Adrenal gland (tissue), 12 donors: ENCODE measurements around the gene ACE. TPM values are rescaled to one million over a fixed set of nuclear protein-coding genes. Genes with fewer than 3 reads are reported as not detected.

ENCODE experiments used
- DNase-seq, 7 donors: peaks; one replicate each; pipeline ENCODE4 v3.0.0-alpha.2; 2019 to 2020
- H3K27ac ChIP-seq, 5 donors: fragments of 200-600 bp; sonication (generic) in 4 of 5; 1 replicate in 3 of 5; 2 replicates in 2 of 5; pipeline versions ENCODE4 v1.5.1 to v1.8.0; 2016 to 2020; ENCODE audit warnings: mild to moderate bottlenecking in 1 of 5
- H3K27me3 ChIP-seq: fragments of 200-600 bp; 2 replicates; pipeline ENCODE4 v1.8.0; 2021
- H3K36me3 ChIP-seq, 2 donors: fragments of 200-600 bp; replicated peaks in 1 of 2; 1 replicate in 1 of 2; 2 replicates in 1 of 2; pipeline versions ENCODE4 v1.5.1 to v1.8.0; 2018 to 2022
- H3K4me1 ChIP-seq, 2 donors: fragments of 200-600 bp; replicated peaks in 1 of 2; 1 replicate in 1 of 2; 2 replicates in 1 of 2; pipeline versions ENCODE4 v1.5.1 to v1.8.0; 2018 to 2021
- H3K4me3 ChIP-seq, 4 donors: fragments of 200-600 bp; sonication (generic) in 3 of 4; one replicate each; pipeline ENCODE4 v1.5.1; 2016 to 2018
- H3K9me3 ChIP-seq, 3 donors: fragments of 200-600 bp; sonication (generic) in 1 of 3; replicated peaks in 1 of 3; 1 replicate in 2 of 3; 2 replicates in 1 of 3; pipeline versions ENCODE4 v1.5.1 to v1.8.0; 2016 to 2021
- POLR2A ChIP-seq, 2 donors: fragments of 450-650 bp; IDR thresholded peaks; one replicate each; pipeline ENCODE4 v1.6.1; 2017; ENCODE audit warnings: antibody characterized with exemption in 2 of 2, mild to moderate bottlenecking in 2 of 2, moderate library complexity in 1 of 2
- WGBS, 4 donors: extraction: QIAGEN DNeasy Blood & Tissue Kit in 2 of 4; methylation state at CpG; one replicate each; pipeline versions ENCODE4 v1.1.5 to v1.1.7; 2013 to 2017; 5-methylcytosine and 5-hydroxymethylcytosine counted together
- intact Hi-C, 2 donors: fragments of 100-400 bp; cut with DNase I; formaldehyde crosslinking; loops; one replicate each; pipeline versions ENCODE4 v1.14.1 to v1.15.0; 2022 to 2023
- polyA plus RNA-seq, 3 donors: library from polyadenylated mRNA; stranded (reverse); fragments of 200-250 nt in 2 of 3; fragments of 350-450 nt in 1 of 3; fragmentation: Illumina TruSeq in 1 of 3; extraction: RNeasy Lipid Tissue Mini Kit (QIAGEN cat#74804) in 1 of 3; gene quantifications; one replicate each; pipeline ENCODE4 v1.2.3, GENCODE V29; 2013 to 2014
- total RNA-seq, 9 donors: library from RNA; depleted of rRNA in 4 of 9; stranded (reverse); fragments of >200 nt in 4 of 9; fragments of 120-200 nt in 1 of 9; fragmentation: NEBNext Ultra II Directional in 1 of 9; extraction: Animal tissue kit (Norgen Biotek cat#: 25700) in 1 of 9; gene quantifications; one replicate each; pipeline versions ENCODE4 v1.1.0 to v1.2.4, GENCODE V29; 2013 to 2023
- TF ChIP-seq, protein P1 (sequence below), 6 experiments: fragments of 450-650 bp in 4 of 6; fragments of 200-600 bp in 2 of 6; sonication (generic) in 1 of 6; IDR thresholded peaks; 1 replicate in 5 of 6; 2 replicates in 1 of 6; pipeline versions ENCODE4 v1.5.1 to v1.8.0; 2016 to 2021; ENCODE audit warnings: antibody characterized with exemption in 6 of 6, mild to moderate bottlenecking in 2 of 6, moderate library complexity in 1 of 6
- donor health status: healthy with polysubstance abuse.
- donor health status: Bipolar disorder and iron deficiency.
- donor health status: DM: yes; HTN: yes; CAD: no.
- donor health status: DM: no; HTN: no; CAD: no.
- donor health status: DM: no; HTN: no; CAD: no.
- donor health status: DM: yes; HTN: yes; CAD: no.

The ACE gene
- total and polyA plus RNA-seq, 12 donors: 0.55 to 49.7 (median 12.2) TPM

DNA sequence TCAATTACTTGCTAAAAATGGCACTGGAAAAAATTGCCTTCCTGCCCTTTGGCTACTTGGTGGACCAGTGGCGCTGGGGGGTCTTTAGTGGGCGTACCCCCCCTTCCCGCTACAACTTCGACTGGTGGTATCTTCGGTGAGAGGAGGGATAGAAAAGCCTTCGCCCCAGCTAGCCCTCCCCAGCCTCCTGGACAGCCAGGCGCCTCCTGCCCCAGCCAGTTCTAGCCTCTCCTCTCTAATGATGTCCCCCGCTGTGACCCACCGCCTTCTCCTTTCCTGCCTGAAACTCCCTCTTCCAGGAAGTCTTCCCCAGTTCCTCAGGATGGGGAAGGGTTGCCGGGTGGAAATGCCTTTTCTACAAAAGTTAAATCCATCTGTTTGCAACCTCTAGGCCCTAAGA, 6.2 kb downstream of the ACE start:
- H3K4me1 ChIP-seq: peaks cover under 1 to 9% of the 10 kb centered on the region in 2 donors
- no peak overlapping the region for H3K27ac ChIP-seq
- no peaks in the 10 kb centered on the region for H3K36me3 ChIP-seq
- intact Hi-C loops: loop anchor here in 1 of 2 donors (10.0 kb wide), 1 partner anchor 132 kb away; no protein-coding TSS in a partner anchor
- WGBS, 4 donors: 78 to 83% (median 79%) methylated on average over 10 of the region's 10 CpGs
- H3K27me3 ChIP-seq: no peaks in the 10 kb centered on the region
- no peak for DNase-seq
- H3K9me3 ChIP-seq: no peaks in the 10 kb centered on the region
- no peak overlapping the region for H3K4me3 ChIP-seq
- TF ChIP-seq, protein P1, sequence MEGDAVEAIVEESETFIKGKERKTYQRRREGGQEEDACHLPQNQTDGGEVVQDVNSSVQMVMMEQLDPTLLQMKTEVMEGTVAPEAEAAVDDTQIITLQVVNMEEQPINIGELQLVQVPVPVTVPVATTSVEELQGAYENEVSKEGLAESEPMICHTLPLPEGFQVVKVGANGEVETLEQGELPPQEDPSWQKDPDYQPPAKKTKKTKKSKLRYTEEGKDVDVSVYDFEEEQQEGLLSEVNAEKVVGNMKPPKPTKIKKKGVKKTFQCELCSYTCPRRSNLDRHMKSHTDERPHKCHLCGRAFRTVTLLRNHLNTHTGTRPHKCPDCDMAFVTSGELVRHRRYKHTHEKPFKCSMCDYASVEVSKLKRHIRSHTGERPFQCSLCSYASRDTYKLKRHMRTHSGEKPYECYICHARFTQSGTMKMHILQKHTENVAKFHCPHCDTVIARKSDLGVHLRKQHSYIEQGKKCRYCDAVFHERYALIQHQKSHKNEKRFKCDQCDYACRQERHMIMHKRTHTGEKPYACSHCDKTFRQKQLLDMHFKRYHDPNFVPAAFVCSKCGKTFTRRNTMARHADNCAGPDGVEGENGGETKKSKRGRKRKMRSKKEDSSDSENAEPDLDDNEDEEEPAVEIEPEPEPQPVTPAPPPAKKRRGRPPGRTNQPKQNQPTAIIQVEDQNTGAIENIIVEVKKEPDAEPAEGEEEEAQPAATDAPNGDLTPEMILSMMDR (IDR thresholded peaks at IDR 0.05): no peak
- TF ChIP-seq POLR2A (IDR thresholded peaks at IDR 0.05): no peak

DNA sequence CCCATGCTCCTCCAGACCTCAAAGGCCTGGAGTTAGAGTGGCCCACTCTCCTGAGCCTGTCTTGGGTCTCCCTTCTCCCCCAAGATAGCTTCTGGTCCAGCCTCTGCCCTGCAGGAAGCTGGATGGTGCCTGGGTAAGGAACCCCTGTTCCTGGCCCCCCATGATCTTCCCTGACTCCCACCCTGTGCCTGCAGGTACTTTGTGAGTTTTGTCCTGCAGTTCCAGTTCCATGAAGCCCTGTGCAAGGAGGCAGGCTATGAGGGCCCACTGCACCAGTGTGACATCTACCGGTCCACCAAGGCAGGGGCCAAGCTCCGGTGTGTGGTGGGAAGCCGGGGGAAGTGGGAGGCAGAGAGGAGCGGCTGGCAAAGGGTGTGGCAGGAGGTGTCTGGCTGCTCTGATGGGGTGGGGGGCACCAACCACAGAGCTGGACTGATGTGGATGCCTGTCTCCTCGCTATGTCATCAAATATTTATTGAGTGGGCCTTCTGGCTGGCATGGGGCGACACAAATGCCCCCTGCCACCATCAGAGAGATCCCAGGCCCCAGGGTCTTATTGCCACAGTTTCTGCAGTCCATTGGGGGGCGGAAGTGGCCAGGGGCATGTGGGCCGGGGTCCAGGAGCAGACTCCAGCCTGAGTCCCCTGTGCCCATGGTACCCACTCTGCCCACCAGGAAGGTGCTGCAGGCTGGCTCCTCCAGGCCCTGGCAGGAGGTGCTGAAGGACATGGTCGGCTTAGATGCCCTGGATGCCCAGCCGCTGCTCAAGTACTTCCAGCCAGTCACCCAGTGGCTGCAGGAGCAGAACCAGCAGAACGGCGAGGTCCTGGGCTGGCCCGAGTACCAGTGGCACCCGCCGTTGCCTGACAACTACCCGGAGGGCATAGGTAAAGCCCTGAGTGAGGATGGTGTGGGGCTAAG, 7.1 kb downstream of the ACE start:
- intact Hi-C loops: loop anchor here in 1 of 2 donors (10.0 kb wide), 1 partner anchor 131 kb away; no protein-coding TSS in a partner anchor
- no peaks in the 10 kb centered on the region for H3K9me3 ChIP-seq
- no peak for DNase-seq
- H3K4me3 ChIP-seq: no peak overlapping the region
- no peak overlapping the region for H3K27ac ChIP-seq
- no peak for TF ChIP-seq POLR2A (IDR thresholded peaks at IDR 0.05)
- TF ChIP-seq, protein P1 (IDR thresholded peaks at IDR 0.05): no peak
- no peaks in the 10 kb centered on the region for H3K36me3 ChIP-seq
- WGBS, 4 donors: 86 to 94% (median 92%) methylated on average over 6 to 16 of the region's 16 CpGs
- no peaks in the 10 kb centered on the region for H3K27me3 ChIP-seq
- no peaks in the 10 kb centered on the region for H3K4me1 ChIP-seq

DNA sequence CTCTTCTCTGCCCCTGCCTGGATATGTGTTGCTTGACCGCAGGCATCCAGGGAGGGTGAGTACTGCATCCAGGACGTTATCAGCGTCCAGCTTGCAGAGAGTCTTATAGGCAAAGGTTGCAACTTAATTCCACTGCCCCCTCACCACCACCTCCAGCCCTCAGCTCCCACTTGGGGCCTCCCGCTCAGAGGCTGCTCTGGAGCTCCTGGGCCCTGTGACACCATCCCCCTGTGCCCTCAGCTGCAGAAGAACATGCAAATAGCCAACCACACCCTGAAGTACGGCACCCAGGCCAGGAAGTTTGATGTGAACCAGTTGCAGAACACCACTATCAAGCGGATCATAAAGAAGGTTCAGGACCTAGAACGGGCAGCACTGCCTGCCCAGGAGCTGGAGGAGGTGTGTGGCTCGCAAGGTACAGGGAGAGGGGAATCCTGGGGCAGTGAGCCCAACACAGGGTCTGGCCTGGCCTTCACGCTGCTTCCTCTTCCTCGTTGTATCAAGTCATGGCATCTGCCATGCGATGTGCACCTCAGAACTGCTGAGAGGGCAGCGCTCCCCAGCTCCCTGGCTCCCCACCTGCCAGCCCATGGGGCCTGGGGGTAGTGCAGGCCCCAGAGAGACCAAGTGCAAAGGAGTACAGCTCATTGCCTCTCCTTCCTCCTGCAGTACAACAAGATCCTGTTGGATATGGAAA, 9.6 kb downstream of the ACE start:
- no peaks in the 10 kb centered on the region for H3K36me3 ChIP-seq
- WGBS, 4 donors: 73 to 86% (median 81%) methylated on average over 10 to 12 of the region's 12 CpGs
- H3K4me3 ChIP-seq: no peak overlapping the region
- H3K27me3 ChIP-seq: no peaks in the 10 kb centered on the region
- no peak for DNase-seq
- no peaks in the 10 kb centered on the region for H3K4me1 ChIP-seq
- TF ChIP-seq, protein P1 (IDR thresholded peaks at IDR 0.05): no peak
- no peak for TF ChIP-seq POLR2A (IDR thresholded peaks at IDR 0.05)
- no peak overlapping the region for H3K27ac ChIP-seq
- intact Hi-C loops: loop anchor here in 1 of 2 donors (10.0 kb wide), 1 partner anchor 128 kb away; no protein-coding TSS in a partner anchor
- no peaks in the 10 kb centered on the region for H3K9me3 ChIP-seq

DNA sequence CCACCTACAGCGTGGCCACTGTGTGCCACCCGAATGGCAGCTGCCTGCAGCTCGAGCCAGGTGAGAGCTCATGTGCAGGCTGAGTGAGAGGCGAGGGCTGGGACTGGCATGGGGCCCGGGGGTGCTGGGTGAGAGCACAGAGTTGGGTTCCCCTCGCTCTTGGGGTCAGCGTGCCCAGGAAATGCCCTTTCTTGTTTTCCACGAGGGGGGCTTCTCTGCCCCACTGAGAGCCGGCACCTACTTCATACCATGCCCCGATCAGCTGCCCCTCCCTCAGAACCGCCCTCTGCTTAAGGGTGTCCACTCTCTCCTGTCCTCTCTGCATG, 10.1 kb downstream of the ACE start:
- no peaks in the 10 kb centered on the region for H3K27me3 ChIP-seq
- H3K27ac ChIP-seq: no peak overlapping the region
- no peaks in the 10 kb centered on the region for H3K9me3 ChIP-seq
- H3K4me1 ChIP-seq: no peaks in the 10 kb centered on the region
- no peak overlapping the region for H3K4me3 ChIP-seq
- no peak for TF ChIP-seq POLR2A (IDR thresholded peaks at IDR 0.05)
- TF ChIP-seq, protein P1 (IDR thresholded peaks at IDR 0.05): no peak
- no peak for DNase-seq
- intact Hi-C loops: loop anchor here in 1 of 2 donors (10.0 kb wide), 1 partner anchor 128 kb away; no protein-coding TSS in a partner anchor
- no peaks in the 10 kb centered on the region for H3K36me3 ChIP-seq
- WGBS, 4 donors: 79 to 93% (median 88%) methylated on average over 5 to 11 of the region's 11 CpGs
